Fibroblast of skin of right biceps (primary cell): Measurements from ENCODE around the gene KRTAP16-1.

ENCODE experiments used
- DNase-seq: peaks from one replicate; pipeline ENCODE4 v3.0.0-alpha.2; 2013

KRTAP16-1 gene

GRCh38 chr17:41328207-41328606 is 19.1 kb upstream of the KRTAP16-1 start:
- no peak for DNase-seq

GRCh38 chr17:41327411-41328120 is 18.5 kb upstream of the KRTAP16-1 start:
- no peak for DNase-seq

DNA sequence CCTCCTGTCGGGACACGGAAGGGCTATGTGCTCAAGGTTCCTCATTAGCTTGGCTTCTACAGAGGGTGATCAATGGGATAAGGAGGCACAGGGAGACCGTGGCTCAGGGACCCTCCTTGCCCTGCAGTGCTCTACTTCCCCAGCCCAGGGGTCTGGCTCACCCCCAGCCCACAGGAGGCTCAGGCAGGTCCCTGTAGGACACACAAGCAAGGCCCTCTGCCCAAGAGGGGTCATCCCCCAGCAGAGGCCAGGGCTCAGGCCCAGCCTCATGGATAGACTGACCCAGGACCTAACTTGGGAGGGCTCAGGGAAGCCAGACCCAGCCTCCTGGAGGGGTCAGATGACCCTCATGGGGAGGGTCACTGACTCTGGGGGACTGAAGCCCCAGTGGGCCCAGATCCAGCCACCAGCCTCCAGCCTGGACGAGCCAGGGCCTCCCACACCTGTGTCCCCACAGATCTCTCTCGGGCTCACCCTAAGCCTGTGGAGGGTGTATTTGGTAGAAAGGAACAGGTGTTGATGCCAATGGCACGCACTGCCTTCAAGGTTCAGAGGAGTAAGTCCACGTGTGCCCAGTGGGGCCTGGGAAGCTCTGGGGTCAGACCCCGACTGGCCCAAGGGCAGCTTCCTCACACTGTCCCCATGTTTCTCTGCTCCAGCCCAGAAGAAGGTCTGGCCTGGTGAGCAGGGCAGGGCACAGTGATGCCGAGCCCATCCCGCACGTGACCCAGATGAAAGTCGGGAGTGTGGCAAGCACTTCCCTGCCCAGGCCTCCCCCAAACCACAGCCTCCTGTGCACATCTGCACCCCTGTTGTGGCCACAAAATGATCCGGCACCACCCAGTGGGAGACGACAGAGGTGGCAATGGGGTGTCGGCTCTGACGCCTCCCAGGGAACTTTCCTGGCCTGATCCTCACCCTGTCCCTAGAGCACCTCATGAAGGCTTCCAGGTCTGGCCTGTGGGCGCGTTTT is 17.4 kb upstream of the KRTAP16-1 start:
- DNase-seq: no peak

DNA sequence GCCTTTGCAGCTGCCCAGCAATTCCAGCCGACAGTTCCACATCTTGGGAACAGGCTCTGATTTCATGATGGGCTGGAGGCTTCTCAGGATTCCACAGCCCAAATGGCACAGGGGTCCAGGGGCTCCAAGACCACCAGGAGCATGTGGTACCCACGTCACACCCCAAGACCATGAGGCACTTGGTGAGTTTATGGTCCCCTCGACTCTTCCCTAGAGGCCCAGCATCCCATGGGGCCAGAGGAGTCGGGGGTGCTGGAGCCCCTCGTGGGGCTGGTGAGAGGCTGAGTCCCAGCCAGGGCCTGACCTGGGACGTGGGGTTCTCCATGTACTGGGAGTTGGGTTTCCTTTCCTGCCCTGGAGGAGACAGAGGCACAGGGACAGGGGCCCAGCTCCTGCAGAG is 16.5 kb upstream of the KRTAP16-1 start:
- no peak for DNase-seq

DNA sequence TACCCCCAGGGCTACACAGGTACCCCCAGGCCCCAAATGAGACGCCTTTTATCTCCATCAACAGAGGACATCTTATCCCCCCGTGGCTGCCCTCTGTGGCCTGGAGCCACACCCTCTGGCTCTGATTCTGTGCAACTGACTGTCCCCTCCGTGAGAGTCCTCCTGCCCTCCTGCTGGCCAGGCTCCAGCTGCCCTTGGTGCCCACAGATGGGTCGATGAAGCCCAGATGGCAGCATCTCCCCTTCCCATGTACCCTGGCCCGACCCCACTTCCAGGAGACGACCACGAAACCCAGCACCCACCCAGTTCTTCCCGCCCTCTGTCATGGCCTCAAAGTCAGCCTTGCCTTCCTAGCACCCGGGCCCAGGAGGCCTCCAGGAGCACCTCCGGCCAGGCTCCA is 16.0 kb upstream of the KRTAP16-1 start:
- DNase-seq: no peak

- DNase-seq: peak; percentile 10
These were observed 15.3 kb upstream of the KRTAP16-1 start for GRCh38 chr17:41324180-41325075.

- no peak for DNase-seq
These were observed 14.1 kb upstream of the KRTAP16-1 start for GRCh38 chr17:41322903-41323895.

- DNase-seq: peak; percentile 73
These were observed 13.2 kb upstream of the KRTAP16-1 start for GRCh38 chr17:41322094-41322902.

GRCh38 chr17:41318231-41318630 is 9.1 kb upstream of the KRTAP16-1 start:
- DNase-seq: no peak

DNA sequence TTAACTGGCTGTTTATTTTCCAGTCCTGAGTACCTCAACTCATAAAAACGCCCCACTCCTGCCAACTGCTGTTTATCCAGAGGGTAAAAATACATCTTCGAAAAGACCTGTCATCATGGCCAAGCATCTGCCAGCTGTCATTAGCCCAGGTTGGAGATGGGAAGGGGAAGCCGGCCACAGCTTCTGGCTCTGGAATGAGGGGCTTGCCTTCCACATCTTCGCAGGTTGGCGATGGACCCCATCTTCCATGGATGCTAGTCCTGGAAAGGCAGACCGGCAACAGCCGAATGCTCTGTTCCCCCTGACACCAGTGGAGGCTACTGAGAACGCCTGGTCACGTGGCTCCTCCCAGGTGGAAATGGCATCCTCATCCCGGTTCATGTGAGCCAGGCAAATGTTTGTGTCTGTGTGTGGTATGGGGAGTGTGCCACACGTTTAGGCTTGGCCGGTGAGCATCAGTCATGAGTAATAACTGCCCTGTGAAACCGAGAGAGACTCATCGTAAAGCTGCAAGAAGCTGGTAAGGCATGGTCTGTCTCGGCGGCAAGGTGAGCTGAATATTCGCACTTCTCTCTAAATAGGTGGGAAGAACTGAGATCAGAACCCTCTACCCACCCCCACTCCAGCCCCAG is 6.8 kb upstream of the KRTAP16-1 start:
- no peak for DNase-seq

- no peak for DNase-seq
These were observed 6.2 kb upstream of the KRTAP16-1 start, which contains the start of gene KRTAP17-1 for GRCh38 chr17:41315204-41315794. KRTAP17-1 (minus strand) TSS chr17:41315710; CDS start chr17:41315650, 60 bp downstream.

DNA sequence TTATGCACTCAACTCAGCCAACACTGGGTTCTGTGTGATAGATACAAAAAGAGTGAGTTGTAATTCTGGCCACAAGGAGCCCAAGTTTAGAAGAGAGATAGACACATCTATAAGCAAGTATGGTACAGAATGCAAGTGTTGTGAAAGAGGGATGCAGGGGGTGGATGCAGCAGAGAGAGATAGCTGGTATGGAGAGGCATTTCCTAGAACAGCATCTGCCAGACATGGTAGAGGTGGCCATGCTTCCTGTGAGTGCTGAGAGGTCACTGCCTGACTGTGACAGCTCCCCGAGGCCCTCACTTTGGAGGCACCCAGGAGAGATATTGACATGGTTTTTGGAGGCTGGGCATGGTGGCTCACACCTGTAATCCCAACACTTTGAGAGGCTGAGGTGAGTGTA is 2.0 kb upstream of the KRTAP16-1 start:
- no peak for DNase-seq

GRCh38 chr17:41308251-41308917 is 725 bp downstream of the KRTAP16-1 start:
- DNase-seq: no peak

DNA sequence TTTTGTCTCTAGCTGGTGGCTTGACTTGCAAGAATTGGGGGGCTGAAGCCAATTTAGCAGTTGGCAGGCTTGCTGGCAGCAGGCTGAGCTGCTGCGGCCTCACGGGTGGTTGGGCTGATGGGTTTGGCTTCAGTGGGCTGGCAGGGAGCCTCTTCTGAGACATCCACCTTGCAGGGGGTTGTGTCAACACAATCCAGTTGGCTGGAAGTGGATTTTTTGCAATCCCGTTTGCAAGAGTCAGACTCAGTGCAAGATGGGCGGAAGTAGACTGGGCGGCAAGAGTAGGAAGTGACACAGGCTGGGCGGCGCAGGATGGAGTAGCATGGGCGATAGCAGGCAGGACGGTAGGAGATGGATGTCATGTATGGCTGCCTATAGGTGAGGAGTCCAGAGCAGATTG is 1.5 kb downstream of the KRTAP16-1 start:
- peak; percentile 28 for DNase-seq

DNA sequence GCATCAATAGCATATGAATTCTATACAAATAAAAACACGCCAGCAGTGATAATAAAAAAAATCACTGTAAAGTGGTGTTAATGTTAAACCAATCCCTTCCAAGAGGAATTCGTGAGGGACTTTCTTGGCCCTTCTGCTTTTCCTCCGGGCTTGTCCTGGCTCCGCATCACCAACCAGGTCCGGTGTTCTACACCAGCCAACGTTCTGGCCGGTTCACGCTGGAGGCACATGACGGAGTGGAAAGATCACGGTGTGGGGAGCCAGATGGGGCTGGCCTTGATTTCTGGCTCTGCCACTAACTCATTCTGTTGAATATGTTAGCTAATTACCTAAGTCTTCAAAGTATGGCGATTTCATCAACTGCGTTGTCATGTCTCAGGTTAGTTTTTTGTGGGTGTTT is 5.0 kb downstream of the KRTAP16-1 start:
- no peak for DNase-seq

- DNase-seq: no peak
These were observed 6.1 kb downstream of the KRTAP16-1 start for GRCh38 chr17:41302981-41303380.

DNA sequence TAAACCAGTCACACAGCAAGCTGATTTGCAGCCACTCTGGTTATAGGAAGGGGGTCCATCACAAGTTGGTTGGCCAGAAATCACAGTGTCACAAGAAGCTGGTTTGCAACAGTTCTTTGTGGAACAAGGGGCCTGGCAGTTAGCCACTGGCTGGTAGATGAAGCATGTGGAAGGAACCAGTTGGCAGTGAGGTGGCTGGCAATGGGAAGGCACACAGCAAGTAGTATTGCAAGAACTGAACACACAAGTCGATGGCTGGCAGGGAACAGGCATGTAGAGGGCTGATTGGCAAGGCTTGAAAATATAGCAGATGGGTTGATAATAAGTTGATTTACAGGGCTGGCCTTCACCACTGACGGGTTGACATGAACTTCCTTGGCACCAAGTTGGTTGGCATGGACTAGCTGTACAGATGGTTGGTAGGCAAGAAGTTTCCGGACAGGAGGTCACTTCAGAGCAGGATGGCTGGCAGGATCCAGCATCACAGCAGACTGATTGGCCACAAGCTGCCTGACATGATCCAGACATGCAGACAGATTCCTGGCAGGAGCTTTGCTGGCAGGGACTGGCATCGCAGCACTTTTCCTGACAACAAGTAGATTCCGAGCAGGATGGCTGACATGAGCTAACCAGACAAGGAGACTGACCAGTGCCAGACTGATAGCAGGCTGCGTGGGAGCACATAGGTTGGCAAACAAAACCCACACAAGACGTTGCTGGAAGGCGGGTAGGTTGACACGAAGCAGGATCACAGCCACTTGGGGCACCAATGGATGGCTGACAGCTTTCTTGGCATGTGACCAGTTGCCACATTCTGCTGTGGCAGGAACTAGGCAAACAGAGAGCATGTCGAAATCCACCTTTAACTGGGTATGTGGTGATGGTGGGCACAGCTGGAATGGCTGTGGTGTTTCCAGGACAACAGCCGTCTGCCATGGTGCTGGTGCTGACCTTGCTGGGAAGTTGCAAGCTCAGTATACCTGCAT is 6.9 kb downstream of the KRTAP16-1 start, which contains the start of gene KRTAP29-1:
TSS of gene KRTAP29-1 (minus strand) at position 936 of the 986 bp plus-strand sequence. CDS start at position 936, 0 bp downstream.
- no peak for DNase-seq
